ENCODE measurements around the gene AP1G2.
A peak's percentile ranks its signal among the peaks of the same experiment; 100 is the strongest.

DNA sequence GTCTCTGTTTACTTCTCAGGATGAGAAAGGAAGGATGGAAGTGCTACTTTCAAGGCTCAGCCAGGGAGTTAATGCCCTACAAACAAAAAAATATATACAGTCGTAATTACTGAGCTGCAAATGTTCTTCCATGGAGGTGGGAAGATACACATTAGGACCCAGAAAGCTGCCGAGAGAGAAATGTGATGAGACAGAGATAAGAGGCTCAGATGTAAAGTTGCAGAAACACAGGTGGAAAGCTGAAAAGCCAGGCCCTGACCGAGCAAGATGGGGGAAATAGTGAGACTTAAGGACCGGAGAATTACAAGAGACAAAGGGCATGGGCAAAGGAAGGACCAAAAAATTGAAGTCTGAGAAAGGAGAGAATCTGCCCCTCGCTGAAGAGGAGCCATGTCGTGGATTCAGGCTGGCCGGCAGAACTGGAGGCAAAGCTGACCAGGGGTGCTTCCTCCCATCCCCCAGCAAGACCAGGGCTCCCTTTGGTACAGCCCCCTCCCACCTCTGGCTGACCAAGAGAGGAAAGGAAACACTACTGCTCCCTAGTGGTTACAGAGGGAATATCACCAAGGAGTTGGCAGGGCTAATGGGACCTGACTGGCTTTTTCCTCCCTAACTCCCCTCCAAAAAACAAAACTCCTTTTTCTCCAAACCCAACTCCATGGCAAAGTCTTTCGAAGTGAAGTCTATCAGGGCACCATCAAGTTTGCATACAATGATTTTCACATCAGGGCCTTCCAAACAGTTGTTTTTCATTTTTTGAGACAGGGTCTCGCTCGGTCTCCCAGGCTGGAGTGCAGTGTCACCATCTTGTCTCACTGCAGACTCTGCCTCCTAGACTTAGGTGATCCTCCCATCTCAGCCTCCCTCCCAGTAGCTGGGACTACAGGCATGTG lies 28.1 kb downstream of the AP1G2 start:
- TF ChIP-seq EZH2 (IDR thresholded peaks at IDR 0.05; ENCODE audit: borderline replicate concordance, low read length): no peak
- TF ChIP-seq, protein P1, sequence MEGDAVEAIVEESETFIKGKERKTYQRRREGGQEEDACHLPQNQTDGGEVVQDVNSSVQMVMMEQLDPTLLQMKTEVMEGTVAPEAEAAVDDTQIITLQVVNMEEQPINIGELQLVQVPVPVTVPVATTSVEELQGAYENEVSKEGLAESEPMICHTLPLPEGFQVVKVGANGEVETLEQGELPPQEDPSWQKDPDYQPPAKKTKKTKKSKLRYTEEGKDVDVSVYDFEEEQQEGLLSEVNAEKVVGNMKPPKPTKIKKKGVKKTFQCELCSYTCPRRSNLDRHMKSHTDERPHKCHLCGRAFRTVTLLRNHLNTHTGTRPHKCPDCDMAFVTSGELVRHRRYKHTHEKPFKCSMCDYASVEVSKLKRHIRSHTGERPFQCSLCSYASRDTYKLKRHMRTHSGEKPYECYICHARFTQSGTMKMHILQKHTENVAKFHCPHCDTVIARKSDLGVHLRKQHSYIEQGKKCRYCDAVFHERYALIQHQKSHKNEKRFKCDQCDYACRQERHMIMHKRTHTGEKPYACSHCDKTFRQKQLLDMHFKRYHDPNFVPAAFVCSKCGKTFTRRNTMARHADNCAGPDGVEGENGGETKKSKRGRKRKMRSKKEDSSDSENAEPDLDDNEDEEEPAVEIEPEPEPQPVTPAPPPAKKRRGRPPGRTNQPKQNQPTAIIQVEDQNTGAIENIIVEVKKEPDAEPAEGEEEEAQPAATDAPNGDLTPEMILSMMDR (conservative IDR thresholded peaks at IDR 0.05 in 1 of 2, IDR thresholded peaks at IDR 0.05 in 1 of 2; ENCODE audit: extremely low read depth in 1 of 2, insufficient read depth in 1 of 2, low read depth in 1 of 2, low read length in 2 of 2): peak; percentile 78

Measured in mammary epithelial cell (primary cell).